Measurements from ENCODE around the gene LRP11. TPM values are rescaled to one million over a fixed set of nuclear protein-coding genes. Genes with fewer than 3 reads are reported as not detected.
"Not testable (repeated sequence)": the region's sequence is repeated elsewhere in the genome, so short reads cannot be mapped to it uniquely, and the experiment has no call there.

The LRP11 gene
- total RNA-seq, 1 donor from 2014 or later, result 18.8 TPM

- no peak for DNase-seq (ENCODE audit: low read depth in 2 of 2)
Observed at GRCh38 chr6:149897855-149898744, 33.9 kb upstream of the LRP11 start, which contains the start of gene RAET1E. TSS of gene RAET1E (minus strand) at chr6:149898113. CDS start at chr6:149890901, 7,212 bp downstream.

- peak; percentile 55 to 78 for DNase-seq (ENCODE audit: low read depth in 2 of 2)
Observed at GRCh38 chr6:149897015-149897697, 33.0 kb upstream of the LRP11 start.

DNA sequence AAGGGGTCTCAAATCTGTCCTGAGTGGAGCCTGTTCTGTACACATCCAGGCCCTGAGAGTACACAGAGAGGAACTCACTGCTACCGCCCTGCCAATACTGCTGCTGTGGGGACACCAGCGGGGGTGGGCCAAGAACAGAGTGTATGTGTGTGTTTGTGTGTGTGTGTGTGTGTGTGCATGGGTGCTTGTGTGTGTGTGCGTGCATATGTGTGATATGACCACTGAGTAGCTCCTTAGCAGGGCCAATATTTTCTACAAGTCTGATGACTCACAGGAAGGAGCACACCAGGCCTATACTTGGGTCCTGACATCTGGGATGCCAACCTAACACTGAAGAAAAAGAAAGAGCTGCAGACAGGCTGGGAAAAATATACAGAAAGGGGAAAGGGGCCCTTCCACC lies 32.3 kb upstream of the LRP11 start:
- peak in 1 of 2 donors; percentile 74 for DNase-seq (ENCODE audit: low read depth in 2 of 2)

GRCh38 chr6:149895833-149896271 lies 31.7 kb upstream of the LRP11 start:
- peak; percentile 76 to 86 for DNase-seq (ENCODE audit: low read depth in 2 of 2)

DNA sequence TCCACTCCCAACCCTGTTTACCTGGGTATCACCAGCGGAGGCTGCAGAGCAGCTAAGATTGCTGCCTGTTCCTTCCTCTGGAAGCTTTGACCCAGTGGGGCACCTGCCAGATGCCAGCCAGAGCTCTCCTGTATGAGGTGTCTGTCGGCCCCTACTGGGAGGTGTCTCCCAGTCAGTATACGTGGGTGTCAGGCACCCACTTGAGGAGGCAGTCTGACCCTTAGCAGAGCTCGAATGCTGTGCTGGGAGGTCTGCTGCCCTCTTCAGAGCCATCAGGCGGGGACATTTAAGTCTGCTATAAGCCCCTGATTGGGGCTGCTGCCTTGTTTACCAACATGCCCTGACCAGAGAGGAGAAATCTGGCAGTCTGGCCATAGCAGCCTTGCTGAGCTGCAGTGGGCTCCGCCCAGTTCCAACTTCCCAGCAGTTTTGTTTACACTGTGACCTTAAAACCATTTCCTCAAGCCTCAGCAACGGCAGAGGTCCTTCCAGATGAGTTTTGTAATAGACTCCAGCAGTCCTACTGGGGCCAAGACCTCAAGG lies 31.0 kb upstream of the LRP11 start:
- DNase-seq (ENCODE audit: low read depth in 2 of 2), result peak; percentile 14 to 85

- DNase-seq (ENCODE audit: low read depth in 2 of 2), result not testable (repeated sequence)
Observed at GRCh38 chr6:149891864-149892263, 27.7 kb upstream of the LRP11 start.

DNA sequence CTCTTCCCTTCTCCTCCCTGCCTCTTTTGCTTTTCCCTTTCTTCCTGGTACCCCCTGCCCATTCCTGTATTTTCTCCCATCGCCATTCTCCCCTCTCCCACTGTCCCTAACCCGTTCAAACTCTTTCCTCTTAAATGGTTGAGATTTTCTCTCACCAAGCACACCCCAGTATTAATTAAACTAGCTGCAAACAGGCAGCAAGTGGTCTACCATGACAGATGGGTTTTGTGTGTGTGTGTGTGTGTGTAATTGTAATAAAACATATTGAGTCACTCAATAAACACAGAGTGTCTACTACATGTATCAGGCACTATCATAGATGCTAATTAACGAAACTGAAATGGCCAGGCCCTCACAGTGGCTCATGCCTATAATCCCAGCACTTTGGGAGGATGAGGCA lies 27.1 kb upstream of the LRP11 start:
- DNase-seq (ENCODE audit: low read depth in 2 of 2), result no peak

DNA sequence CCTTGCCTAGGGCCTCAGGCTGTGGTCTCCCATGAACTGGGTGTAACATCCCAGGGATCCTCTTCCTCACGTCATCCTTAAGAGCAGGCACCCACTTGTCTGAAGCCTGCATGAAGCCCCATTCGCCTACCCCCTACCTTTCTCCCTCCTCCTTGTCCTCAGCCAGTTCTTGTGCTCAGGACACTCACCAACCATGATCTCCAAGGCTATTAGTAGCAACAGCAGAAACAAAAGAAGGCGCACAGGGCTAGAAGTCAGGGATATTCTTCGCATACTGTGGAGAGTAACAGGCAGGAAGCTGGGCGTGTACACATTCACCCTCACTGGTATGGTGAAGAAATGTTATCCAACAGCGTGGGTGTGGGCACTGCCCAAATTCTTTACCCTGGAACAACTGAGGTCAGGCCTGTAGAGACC lies 26.5 kb upstream of the LRP11 start:
- peak in 1 of 2 donors; percentile 19 for DNase-seq (ENCODE audit: low read depth in 2 of 2)

GRCh38 chr6:149889326-149889725 lies 25.2 kb upstream of the LRP11 start:
- peak in 1 of 2 donors; percentile 52 for DNase-seq (ENCODE audit: low read depth in 2 of 2)

- no peak for DNase-seq (ENCODE audit: low read depth in 2 of 2)
Observed at GRCh38 chr6:149888659-149889058, 24.5 kb upstream of the LRP11 start.

DNA sequence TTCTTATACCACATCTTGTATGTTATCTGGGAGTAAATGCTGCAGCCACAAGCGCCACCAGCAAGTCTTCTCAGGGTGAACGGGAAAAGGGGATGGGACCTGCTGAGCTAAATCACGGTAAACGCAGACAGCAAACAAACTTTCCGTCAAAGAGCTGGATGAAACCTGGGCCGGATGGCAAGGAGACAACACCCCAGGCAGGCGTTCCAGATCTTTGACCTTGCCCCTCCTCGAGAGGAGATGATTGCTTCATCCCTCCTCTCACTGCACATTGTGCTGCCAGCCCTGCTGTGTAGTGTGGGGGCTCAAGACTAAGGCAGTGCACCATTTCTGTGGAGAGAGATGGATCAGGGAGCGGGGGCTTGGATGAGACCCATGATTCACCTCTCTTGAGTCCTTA lies 23.9 kb upstream of the LRP11 start:
- no peak for DNase-seq (ENCODE audit: low read depth in 2 of 2)

- DNase-seq (ENCODE audit: low read depth in 2 of 2), result no peak
Observed at GRCh38 chr6:149887343-149887742, 23.2 kb upstream of the LRP11 start.

GRCh38 chr6:149885888-149886287 lies 21.7 kb upstream of the LRP11 start:
- DNase-seq (ENCODE audit: low read depth in 2 of 2), result no peak

GRCh38 chr6:149884617-149885016 lies 20.5 kb upstream of the LRP11 start:
- no peak for DNase-seq (ENCODE audit: low read depth in 2 of 2)

GRCh38 chr6:149884215-149884614 lies 20.1 kb upstream of the LRP11 start:
- no peak for DNase-seq (ENCODE audit: low read depth in 2 of 2)

DNA sequence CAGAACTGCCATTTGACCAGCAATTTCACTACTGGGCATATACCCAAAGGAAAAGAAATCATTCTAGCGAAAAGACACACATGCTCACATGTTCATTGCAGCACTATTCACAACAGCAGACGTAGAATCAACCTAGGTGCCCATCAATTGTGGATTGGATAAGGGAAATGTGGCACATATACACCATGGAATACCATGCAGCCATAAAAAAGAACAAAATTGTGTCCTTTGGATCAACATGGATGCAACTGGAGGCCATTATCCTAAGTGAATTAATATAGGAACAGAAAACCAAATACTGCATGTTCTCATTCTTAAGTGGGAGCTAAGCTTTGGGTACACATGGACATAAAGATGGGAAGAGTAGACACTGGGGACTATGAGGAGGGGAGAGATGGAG lies 17.7 kb upstream of the LRP11 start:
- DNase-seq (ENCODE audit: low read depth in 2 of 2), result no peak

DNA sequence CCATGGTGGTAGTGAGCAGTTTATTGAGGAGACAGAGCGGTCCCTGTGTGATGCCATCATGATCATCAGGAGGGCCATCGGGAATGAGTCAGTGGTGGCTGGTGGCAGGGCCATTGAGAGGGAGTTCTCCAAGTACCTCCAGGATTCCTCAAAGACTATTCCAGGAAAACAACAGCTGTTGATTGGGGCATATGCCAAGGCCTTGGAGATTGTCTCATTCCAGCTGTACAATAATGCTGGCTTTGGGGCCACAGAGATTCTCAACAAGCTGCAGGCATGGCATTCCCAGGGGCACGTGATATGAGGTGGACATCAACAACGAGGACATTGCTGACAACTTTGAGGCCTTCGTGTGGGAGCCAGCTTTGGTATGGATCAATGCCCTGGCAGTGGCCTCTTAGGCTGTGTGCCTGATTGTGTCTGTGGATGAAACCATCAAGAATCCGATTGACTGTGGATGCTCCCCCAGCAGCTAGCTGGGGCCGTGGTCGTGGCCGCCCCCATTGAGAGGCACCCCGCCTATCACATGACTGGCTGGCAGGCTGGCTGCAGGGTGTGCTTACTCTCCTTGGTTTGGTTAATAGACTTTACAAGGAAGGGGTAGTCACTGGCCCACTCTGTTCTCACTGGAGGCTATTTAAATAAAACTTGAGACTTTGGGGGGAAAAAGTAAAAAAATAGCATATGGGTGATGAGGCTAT lies 17.1 kb upstream of the LRP11 start:
- DNase-seq (ENCODE audit: low read depth in 2 of 2), result no peak

DNA sequence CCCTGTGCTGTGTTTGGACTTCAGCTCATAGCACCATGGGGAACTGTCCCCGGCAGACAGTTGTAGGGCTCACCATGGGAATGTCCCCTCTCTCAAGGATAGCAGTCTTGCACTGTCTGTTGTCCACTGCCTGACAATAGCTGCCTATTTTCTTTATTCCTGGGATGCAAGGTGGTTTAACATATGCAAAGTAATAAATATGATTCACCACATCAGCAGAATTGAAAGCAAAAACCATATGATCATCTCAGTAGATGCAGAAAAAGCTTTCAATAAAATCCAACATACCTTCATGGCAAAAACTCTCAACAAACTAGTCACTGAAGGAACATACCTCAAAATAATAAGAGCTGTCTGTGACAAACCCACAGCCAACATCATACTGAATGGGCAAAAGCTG lies 13.5 kb upstream of the LRP11 start:
- no peak for DNase-seq (ENCODE audit: low read depth in 2 of 2)

- DNase-seq (ENCODE audit: low read depth in 2 of 2), result no peak
Observed at GRCh38 chr6:149876241-149876933, 12.2 kb upstream of the LRP11 start.

DNA sequence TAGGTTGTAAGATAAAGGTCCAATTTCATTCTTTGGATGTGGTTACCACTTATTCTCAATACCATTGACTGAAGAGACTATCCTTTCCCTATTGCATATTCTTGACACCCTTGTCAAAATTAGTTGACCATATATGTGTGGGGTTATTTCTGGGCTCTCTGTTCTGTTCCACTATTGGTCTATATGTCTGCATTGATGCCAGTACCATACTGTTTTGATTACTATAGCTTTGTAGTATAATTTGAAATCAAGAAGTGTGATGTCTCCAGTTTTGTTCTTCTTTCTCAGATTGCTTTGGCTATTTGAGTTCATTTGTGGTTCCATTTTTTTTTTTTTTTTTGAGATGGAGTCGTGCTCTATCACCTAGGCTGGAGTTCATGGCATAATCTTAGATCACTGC lies 8.1 kb upstream of the LRP11 start:
- no peak for DNase-seq (ENCODE audit: low read depth in 2 of 2)

DNA sequence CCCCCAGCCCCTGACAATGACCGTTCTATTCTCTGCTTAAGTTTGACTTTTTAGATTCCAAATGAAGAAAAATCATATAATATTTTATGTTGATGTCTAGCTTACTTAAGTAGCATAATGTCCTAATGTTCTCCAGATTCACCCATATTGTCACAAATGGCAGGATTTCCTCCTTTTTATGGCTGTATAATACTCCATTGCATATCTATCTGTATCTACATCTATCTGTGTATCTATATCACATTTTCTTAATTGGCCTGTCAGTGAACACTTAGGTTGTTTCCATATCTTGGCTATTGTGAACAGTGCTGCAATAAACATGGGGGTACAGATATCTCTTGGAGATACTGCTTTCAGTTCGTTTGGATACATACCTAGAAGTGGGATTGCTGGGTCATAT lies 7.0 kb upstream of the LRP11 start:
- DNase-seq (ENCODE audit: low read depth in 2 of 2), result no peak

All from lung microvascular endothelial cell (primary cell).